ENCODE data around the gene SPDYA. TPM values are rescaled to one million over a fixed set of nuclear protein-coding genes. Genes with fewer than 3 reads are reported as not detected.
"Not testable (repeated sequence)": the region's sequence is repeated elsewhere in the genome, so short reads cannot be mapped to it uniquely, and the experiment has no call there.

The SPDYA gene
- total RNA-seq: 1.4 TPM

- DNase-seq: peak; percentile 39
These were observed at the start of gene SPDYA for GRCh38 chr2:28810384-28811285. Gene SPDYA (plus strand): TSS chr2:28810834. CDS start chr2:28816015, 5,181 bp downstream.

DNA sequence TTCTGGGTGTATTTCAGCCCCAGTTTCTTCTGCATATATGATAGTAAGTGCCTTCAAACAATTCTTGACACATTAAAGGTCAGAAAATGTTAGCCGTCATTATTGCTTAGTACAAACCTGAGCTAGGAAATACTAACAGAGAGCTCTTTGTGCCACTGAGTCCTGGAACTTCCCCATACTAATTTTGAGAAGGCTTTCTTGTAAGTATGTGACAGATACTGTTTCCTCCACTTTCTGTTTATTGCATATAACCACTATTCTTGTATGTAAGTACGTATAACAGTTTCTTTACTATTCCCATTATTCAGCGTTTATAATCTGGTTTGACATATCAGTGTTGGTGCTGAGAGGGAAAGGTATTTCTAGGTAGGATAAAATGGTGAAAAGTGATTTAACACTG, 49.2 kb upstream of the SPDYA start:
- no peak for DNase-seq

DNA sequence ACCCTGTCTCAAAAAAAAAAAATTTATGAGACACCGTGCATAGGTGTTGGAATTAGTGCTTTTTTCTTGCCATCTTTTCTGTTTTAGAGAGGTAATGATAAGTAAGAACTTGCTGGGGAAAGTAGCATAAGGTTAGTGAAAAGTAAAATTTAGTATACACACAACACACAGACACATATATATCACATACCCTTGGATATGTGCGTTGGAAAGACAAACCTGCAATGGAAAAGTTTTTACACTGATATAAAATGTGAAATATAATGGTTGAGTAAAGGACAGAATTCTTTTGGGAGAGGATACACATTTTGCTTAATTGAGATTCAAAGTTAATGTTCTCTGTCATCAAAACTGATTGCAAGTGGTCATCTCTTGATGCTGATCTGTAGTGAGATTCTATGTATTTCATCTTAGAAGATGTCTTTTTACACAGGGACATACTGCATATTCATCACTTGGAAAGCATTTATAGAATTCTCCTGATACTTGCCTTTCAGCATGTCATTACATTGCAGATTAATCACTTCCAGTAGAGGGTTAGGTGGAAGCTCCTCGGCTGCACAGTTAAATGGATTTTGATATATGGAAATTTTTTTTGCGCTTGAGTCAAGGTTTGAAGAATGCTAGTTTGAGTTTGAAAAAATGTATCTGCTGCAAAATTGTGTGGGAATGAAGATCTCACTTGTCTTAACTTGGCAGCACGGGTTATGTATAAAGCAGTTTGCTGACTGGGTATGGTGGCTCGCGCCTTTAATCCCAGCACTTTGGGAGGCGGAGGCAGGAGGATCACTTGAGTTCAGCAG, 45.5 kb upstream of the SPDYA start:
- no peak for DNase-seq

- DNase-seq: no peak
These were observed 44.6 kb upstream of the SPDYA start for GRCh38 chr2:28766070-28766469.

DNA sequence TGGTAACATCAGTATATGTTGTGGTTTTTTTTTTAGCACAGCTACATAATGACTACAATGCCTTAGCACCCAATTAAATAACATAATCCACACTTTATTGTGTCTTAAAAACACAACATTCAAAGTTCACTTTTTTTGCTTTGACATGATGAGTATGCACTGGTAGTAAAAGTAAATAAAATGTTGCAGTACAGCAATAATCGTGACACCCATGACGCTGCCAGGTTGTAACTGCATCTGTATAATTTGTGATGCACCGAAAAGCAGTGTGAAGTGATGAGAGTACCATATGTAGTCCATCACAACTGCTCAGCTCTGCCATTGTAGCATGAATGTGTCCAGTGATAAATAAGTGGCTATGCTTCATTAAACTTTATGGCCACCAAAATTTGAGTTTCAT, 43.3 kb upstream of the SPDYA start:
- no peak for DNase-seq

DNA sequence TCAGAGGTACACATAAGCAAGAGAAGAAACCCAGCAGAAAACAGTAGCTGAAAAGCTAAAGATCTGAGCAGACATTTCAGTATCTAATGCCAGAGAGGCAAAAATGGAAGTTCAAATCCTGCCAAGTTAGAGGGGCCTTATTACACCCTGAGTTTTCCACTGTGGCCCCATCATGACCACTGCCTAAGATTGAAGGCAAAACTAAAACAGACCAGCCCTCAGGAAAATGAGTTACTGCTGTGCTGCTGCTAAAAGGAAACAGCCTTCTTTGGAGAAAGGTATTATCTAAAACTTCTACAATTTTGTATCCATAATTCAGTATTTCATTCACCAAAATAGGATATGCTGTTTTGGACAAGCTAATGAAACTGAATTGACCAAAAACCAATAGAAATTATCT, 42.2 kb upstream of the SPDYA start:
- DNase-seq: no peak

- DNase-seq: no peak
These were observed 41.7 kb upstream of the SPDYA start for GRCh38 chr2:28768952-28769351.

GRCh38 chr2:28772351-28772750, 38.3 kb upstream of the SPDYA start:
- no peak for DNase-seq

DNA sequence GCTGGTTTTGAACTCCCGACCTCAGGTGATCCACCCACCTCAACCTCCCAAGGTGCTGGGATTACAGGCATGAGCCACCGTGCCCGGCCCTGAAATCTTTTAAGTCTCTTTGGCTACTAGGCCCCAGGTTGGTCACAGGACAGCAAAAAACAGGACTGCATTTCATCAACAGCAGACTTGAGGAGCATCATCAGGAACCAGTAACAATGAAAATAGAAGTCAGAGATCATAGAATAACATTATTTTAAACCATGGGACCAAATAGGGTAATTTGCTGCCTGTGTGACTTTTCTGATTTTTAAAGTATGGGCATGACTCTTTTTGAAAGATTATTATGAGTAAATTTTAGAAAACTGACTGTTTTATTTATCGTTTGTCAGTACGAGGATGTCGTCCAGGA, 34.2 kb upstream of the SPDYA start:
- no peak for DNase-seq

- no peak for DNase-seq
These were observed 32.2 kb upstream of the SPDYA start for GRCh38 chr2:28778392-28778791.

GRCh38 chr2:28779001-28779400, 31.6 kb upstream of the SPDYA start:
- no peak for DNase-seq

DNA sequence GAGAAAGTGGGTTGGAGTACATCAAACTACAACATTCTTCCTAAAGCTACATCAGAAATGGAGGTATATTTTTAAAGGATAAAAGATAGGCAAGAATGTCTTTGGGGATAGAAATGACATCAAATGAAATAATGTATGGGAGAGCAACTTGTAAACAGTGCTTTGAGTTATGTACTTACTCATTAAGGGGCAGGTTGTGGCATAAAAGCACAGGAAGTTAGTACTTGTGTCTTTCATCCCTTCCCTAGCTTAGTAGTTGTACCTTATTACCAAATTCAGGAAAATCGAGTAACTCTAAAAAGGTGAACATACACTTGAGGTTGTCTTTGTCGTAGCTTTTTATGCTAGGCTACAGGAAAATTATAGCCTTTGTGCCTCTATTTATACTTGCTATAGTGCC, 30.1 kb upstream of the SPDYA start:
- no peak for DNase-seq

GRCh38 chr2:28782423-28782822, 28.2 kb upstream of the SPDYA start:
- DNase-seq: no peak

DNA sequence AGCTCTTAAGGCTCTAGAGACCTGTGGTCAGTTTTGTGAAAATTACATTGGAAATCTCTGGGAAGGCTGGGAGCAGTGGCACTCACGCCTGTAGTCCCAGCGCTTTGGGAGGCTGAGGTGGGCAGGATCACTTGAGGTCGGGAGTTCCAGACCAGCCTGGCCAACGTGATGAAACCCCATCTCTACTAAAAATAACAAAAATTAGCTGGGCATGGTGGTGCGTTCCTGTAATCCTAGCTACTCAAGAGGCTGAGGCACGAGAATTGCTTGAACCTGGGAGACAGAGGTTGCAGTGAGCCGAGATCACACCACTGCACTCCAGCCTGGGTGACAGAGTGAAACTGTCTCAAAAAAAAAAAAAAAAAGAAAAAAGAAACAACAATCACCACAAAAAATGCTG, 26.1 kb upstream of the SPDYA start:
- DNase-seq: not testable (repeated sequence)

- no peak for DNase-seq
These were observed 14.0 kb upstream of the SPDYA start for GRCh38 chr2:28796620-28797019.

GRCh38 chr2:28801726-28802125, 8.9 kb upstream of the SPDYA start:
- no peak for DNase-seq

DNA sequence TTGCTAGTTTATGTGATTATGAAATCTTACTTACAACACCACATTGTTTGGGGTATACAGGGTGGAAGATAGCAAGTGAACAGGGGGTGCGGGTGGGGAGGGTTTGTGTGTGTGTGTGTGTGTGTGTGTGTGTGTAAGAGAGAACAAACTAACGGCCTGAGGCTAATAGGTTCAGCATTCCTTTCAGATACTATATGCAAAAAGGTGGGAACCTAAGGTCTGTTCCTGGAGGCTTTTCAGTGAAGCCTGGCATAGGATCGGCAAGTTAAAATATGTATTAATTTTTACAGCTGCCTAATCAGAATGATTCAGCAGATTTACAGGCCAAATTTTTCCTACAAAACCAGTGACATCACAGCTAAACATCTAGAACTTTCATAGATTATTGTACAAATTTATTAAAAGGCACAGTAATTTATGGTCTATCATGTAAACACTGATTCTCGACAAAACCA, 7.6 kb upstream of the SPDYA start:
- no peak for DNase-seq

GRCh38 chr2:28809927-28810326, 707 bp upstream of the SPDYA start:
- no peak for DNase-seq

GRCh38 chr2:28818053-28818452, 7.4 kb downstream of the SPDYA start:
- no peak for DNase-seq

DNA sequence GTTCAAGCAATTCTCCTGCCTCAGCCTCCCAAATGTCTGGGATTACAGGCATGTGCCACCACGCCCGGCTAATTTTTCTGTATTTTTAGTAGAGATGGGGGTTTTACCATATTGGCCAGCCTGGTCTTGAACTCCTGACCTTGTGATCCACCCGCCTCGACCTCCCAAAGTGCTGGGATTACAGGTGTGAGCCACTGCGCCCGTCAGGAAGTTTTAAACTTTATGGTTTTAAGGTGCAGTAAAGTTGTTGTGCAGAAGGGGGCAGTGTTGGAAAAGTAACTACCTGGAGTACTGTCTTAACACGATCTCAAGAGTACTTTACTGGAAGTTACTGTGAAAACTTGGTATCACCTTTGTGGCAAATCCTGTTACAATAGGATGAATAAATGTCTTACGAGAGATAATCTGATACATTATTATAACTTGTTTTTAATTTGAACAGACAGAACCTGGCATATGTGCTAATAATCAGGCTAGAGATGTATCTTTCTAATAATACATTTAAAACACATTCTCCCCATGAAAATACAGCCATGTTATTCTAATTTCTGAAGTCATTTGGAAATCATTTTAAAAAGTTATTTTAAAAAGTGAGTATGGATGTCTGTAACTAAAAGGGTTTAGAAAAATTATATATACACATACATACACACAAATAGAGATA, 10.8 kb downstream of the SPDYA start:
- DNase-seq: no peak

- no peak for DNase-seq
These were observed 11.4 kb downstream of the SPDYA start for GRCh38 chr2:28822036-28822435.

- DNase-seq: no peak
These were observed 13.6 kb downstream of the SPDYA start for GRCh38 chr2:28824207-28824606.

DNA sequence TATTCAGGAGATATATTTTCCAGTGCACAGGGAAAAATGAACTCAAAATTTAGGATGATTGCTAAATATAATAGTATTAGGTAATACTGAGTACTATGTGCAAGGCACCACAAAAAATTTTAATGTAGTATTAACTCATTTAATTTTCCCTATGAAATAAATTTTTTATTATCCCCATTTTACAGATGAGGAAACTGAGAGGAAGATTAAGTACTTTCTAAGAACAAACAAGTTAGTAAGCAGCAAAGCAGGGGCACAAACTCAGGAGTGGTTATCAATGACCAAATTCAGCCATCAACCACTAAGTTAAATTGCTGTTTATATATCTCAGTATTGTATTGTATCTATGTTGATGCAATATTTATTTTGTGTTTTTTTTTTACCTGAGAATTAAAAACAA, 14.2 kb downstream of the SPDYA start:
- no peak for DNase-seq

Data from occipital lobe (tissue), 2 donors.